Mucosa of descending colon (tissue), 3 donors: ENCODE results near the gene HDAC4. TPM values are rescaled to one million over a fixed set of nuclear protein-coding genes. Genes with fewer than 3 reads are reported as not detected.

ENCODE experiments used
- ATAC-seq: fragments of 200-7000 bp; cut with Tn5 transposase; one replicate; pipeline ENCODE4 v1.9.1; 2020; ENCODE audit warnings: mild to moderate bottlenecking, moderate library complexity
- DNase-seq, 3 donors: peaks; one replicate each; pipeline ENCODE4 v3.0.0-alpha.2; 2020
- H3K36me3 ChIP-seq: fragments of 200-600 bp; one replicate; pipeline ENCODE4 v1.8.0; 2021; ENCODE audit warnings: low read depth, mild to moderate bottlenecking
- H3K4me1 ChIP-seq: fragments of 200-600 bp; one replicate; pipeline ENCODE4 v1.8.0; 2021; ENCODE audit warnings: low read depth, mild to moderate bottlenecking
- H3K4me3 ChIP-seq: fragments of 200-600 bp; one replicate; pipeline ENCODE4 v1.8.0; 2021; ENCODE audit warnings: mild to moderate bottlenecking
- H3K9me3 ChIP-seq: fragments of 200-600 bp; one replicate; pipeline ENCODE4 v1.8.0; 2021; ENCODE audit warnings: mild to moderate bottlenecking
- CTCF ChIP-seq: fragments of 200-600 bp; IDR thresholded peaks from one replicate; pipeline ENCODE4 v1.8.0; 2022; ENCODE audit warnings: antibody characterized with exemption, mild to moderate bottlenecking
- intact Hi-C, 2 donors: fragments of 100-400 bp; cut with DNase I in 1 of 2; cut with micrococcal nuclease in 1 of 2; formaldehyde crosslinking; loops; one replicate each; pipeline versions ENCODE4 v1.11.0 to v1.11.1; 2022; cut with DNase I, micrococcal nuclease
- total RNA-seq, 3 donors: library from RNA; stranded (reverse); fragmentation: NEBNext Ultra II Directional in 2 of 3; extraction: Animal tissue kit (Norgen Biotek cat#: 25700) in 2 of 3; gene quantifications; one replicate each; pipeline versions ENCODE4 v1.2.1 to v1.2.4, GENCODE V29; 2021 to 2023
- donor health status: DM: no; HTN: no; CAD: no; lungs with moderate emphysema.
- donor health status: DM: no; HTN: no; CAD: no.
- donor health status: DM: no; HTN: yes; CAD: no.

HDAC4 gene
- total RNA-seq, 3 donors from 2014 or later: 41.4 to 147 (median 44.0) TPM

DNA sequence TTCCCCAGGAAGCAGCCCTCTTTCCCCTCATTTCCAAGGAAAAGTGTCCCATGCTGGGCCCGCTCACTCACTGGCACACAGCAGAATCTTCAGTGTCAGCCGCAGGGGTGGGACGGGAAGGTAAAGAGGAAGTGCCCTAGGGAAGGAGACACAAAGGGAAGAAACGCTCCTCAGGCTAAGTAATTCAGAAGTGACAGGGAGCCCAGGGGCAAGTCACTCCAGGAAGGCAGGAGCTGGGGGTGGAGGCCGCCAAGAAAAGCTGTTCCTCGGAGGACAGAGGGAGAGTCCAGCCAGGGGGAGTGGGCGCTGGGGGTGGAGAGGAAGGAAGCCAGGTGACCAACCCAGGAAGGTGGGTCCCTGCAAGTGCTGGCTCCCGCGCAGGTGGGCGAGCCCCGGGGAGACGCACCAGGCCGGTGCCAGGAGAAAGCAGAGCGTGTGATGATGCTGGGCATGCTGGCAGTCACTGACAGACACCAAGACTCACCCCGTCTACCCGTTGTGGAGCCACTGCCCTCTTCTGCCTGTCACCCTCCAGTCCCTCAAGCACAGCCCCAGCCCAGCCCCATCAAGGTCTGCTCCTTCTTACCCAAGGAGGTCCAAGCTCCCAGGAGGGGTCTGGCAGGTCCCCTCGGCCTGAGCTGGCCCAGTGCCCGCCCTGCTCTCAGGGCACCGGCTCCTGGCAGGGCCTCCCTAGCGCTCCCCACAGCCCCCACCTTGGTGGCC lies 21.7 kb downstream of the HDAC4 start:
- TF ChIP-seq CTCF: no peak
- Histone ChIP-seq H3K4me3 (no peak overlapping the region), H3K9me3 (no peaks in the 10 kb centered on the region), H3K4me1 (no peaks in the 10 kb centered on the region), H3K36me3 (no peaks in the 10 kb centered on the region)
- ATAC-seq: no peak
- peak in 2 of 3 donors; percentile 20 to 54 for DNase-seq
- intact Hi-C loops: no loop called here

DNA sequence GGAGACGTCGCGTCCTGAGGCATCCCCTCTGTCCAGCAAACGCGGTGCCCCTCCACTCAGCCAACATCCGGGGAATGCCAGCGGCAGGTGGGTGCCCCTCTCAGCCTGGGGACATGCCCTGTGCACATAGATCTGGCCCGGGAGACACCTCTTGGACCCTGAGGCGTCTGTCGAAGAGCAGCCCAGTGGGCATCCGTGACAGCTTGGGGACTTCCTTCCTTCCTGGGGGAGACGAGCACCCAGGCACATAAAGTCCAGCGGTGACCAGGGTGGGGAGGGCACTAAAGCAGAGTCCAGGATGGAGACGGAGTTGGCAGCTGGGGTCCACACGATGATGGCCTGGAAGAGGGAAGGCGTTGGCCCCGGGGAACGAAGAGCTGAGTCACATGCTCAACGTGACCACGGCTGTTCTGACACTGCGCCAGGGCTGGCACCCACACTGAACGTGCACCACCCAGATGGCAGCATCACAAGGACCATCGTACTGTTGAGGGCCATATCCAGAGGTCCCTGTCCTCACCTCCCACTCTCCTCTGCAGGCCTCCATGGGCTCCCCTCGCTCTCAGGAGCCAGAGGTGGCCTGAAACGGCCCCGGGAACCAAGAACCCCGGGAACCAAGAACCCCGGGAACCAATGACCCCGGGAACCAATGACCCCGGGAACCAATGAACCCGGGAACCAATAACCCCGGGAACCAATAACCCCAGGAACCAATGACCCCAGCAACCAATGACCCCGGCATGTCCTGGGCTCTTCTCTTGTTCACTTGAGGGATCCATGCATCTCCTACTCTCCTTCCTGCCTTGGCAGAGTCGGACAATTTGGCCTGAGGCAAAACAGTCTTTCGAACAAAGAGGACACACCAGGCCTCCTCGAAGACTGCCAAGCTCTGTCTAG lies 22.6 kb downstream of the HDAC4 start:
- no peaks in the 10 kb centered on the region for H3K9me3 ChIP-seq
- peak in 2 of 3 donors; percentile 13 to 44 for DNase-seq
- TF ChIP-seq CTCF: no peak
- H3K4me3 ChIP-seq: no peak overlapping the region
- no peaks in the 10 kb centered on the region for H3K4me1 ChIP-seq
- no peaks in the 10 kb centered on the region for H3K36me3 ChIP-seq
- no peak for ATAC-seq
- intact Hi-C loops: no loop called here

- no peaks in the 10 kb centered on the region for H3K36me3 ChIP-seq
- no peaks in the 10 kb centered on the region for H3K4me1 ChIP-seq
- peak in 2 of 3 donors; percentile 14 to 36 for DNase-seq
- no peak overlapping the region for H3K4me3 ChIP-seq
- no peak for TF ChIP-seq CTCF
- intact Hi-C loops: no loop called here
- no peak for ATAC-seq
- no peaks in the 10 kb centered on the region for H3K9me3 ChIP-seq
These were observed 23.2 kb downstream of the HDAC4 start for GRCh38 chr2:239377591-239377990.

GRCh38 chr2:239376942-239377531 lies 23.8 kb downstream of the HDAC4 start:
- H3K9me3 ChIP-seq: no peaks in the 10 kb centered on the region
- DNase-seq (peak in 2 of 3 donors; percentile 6 to 37), ATAC-seq (no peak)
- intact Hi-C loops: no loop called here
- no peaks in the 10 kb centered on the region for H3K4me1 ChIP-seq
- no peak for TF ChIP-seq CTCF
- no peak overlapping the region for H3K4me3 ChIP-seq
- H3K36me3 ChIP-seq: no peaks in the 10 kb centered on the region

DNA sequence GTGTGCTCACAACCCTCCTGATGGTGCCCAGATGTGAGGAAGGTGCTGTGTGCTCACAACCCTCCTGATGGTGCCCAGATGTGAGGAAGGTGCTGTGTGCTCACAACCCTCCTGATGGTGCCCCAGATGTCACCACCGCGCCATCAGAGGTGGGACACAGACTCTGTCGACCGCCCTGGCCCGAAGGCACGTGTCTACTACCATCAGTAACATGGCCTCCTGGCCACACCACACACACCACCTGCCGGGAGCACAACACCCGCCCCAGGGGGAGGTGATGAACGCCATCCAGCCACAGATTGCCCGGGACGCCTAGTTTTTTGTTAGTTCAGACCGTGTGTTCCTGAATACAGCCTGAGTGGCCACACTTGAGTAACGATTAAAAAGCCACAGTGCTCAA lies 24.5 kb downstream of the HDAC4 start:
- Histone ChIP-seq H3K4me3 (no peak overlapping the region), H3K36me3 (no peaks in the 10 kb centered on the region), H3K4me1 (no peaks in the 10 kb centered on the region), H3K9me3 (no peaks in the 10 kb centered on the region)
- intact Hi-C loops: no loop called here
- peak in 2 of 3 donors; percentile 14 to 46 for DNase-seq
- no peak for TF ChIP-seq CTCF
- ATAC-seq: no peak
